Ascending aorta (tissue), 2 donors: ENCODE results near the gene INPPL1. TPM values are rescaled to one million over a fixed set of nuclear protein-coding genes. Genes with fewer than 3 reads are reported as not detected.
A peak's percentile ranks its signal among the peaks of the same experiment; 100 is the strongest.
"Not testable (repeated sequence)": the region's sequence is repeated elsewhere in the genome, so short reads cannot be mapped to it uniquely, and the experiment has no call there.

ENCODE experiments used
- DNase-seq, 2 donors: peaks; one replicate each; pipeline ENCODE4 v3.0.0-alpha.2; 2019; ENCODE audit warnings: low spot score in 2 of 2
- H3K27ac ChIP-seq, 2 donors: fragments of 200-600 bp; sonication (generic); one replicate each; pipeline ENCODE4 v1.5.1; 2016 to 2017; ENCODE audit warnings: mild to moderate bottlenecking in 1 of 2
- H3K27me3 ChIP-seq: fragments of 200-600 bp; sonication (generic); one replicate; pipeline ENCODE4 v1.5.1; 2017
- H3K36me3 ChIP-seq, 2 donors: fragments of 200-600 bp; sonication (generic); one replicate each; pipeline ENCODE4 v1.5.1; 2016
- H3K4me1 ChIP-seq, 2 donors: fragments of 200-600 bp; sonication (generic); one replicate each; pipeline ENCODE4 v1.5.1; 2016 to 2017; ENCODE audit warnings: mild to moderate bottlenecking in 1 of 2
- H3K4me3 ChIP-seq, 2 donors: fragments of 200-600 bp; sonication (generic); one replicate each; pipeline ENCODE4 v1.5.1; 2016 to 2017; ENCODE audit warnings: mild to moderate bottlenecking in 1 of 2
- H3K9me3 ChIP-seq, 2 donors: fragments of 200-600 bp; sonication (generic); one replicate each; pipeline ENCODE4 v1.5.1; 2016
- CTCF ChIP-seq, 3 experiments: fragments of 200-600 bp in 2 of 3; fragments of 450-650 bp in 1 of 3; sonication (generic) in 2 of 3; IDR thresholded peaks; one replicate each; pipeline ENCODE4 v1.5.1; 2016 to 2019; ENCODE audit warnings: antibody characterized with exemption in 3 of 3, mild to moderate bottlenecking in 1 of 3, moderate library complexity in 1 of 3
- intact Hi-C: fragments of 100-400 bp; cut with DNase I; formaldehyde crosslinking; loops from one replicate; pipeline ENCODE4 v1.15.1; 2023
- total RNA-seq: library from RNA; depleted of rRNA; stranded (reverse); fragments of >200 nt; gene quantifications from one replicate; pipeline ENCODE4 v1.1.0, GENCODE V29; 2016

The INPPL1 gene
- 76.0 TPM for total RNA-seq

GRCh38 chr11:72224564-72225410 lies at the start of gene INPPL1:
Gene INPPL1 (plus strand): TSS chr11:72224767. CDS start chr11:72224985, 218 bp downstream.
- Histone ChIP-seq H3K4me3 (peak within 1 kb of the TSS; percentile 93 to 99), H3K36me3 (peaks cover 18 to 29% of the 10 kb centered on the region in 2 donors), H3K27me3 (no peaks in the 10 kb centered on the region), H3K27ac (peak within 1 kb of the TSS; percentile 96 to 97), H3K9me3 (no peaks in the 10 kb centered on the region), H3K4me1 (peaks cover 6 to 18% of the 10 kb centered on the region in 2 donors)
- intact Hi-C loops, result loop anchor here (1.0 to 10.0 kb wide), 4 partner anchors 15 to 1650 kb away; partner anchors contain the start of genes COA4, NADSYN1 and PAAF1
- DNase-seq, result peak in 1 of 2 donors; percentile 66
- TF ChIP-seq CTCF (IDR thresholded peaks at IDR 0.05), result no peak

- intact Hi-C loops, result no loop called here
These were observed 46.9 kb upstream of the INPPL1 start for GRCh38 chr11:72177656-72178055.

GRCh38 chr11:72179049-72179803 lies 45.3 kb upstream of the INPPL1 start:
- H3K4me3 ChIP-seq, result no peak overlapping the region
- no peak for DNase-seq
- no peaks in the 10 kb centered on the region for H3K27me3 ChIP-seq
- H3K36me3 ChIP-seq, result no peaks in the 10 kb centered on the region
- no peak for TF ChIP-seq CTCF (IDR thresholded peaks at IDR 0.05)
- no peaks in the 10 kb centered on the region for H3K4me1 ChIP-seq
- no peaks in the 10 kb centered on the region for H3K9me3 ChIP-seq
- intact Hi-C loops, result no loop called here
- H3K27ac ChIP-seq, result no peak overlapping the region

More at GRCh38 chr11:72177656-72178055, 46.9 kb upstream of the INPPL1 start:
- Histone ChIP-seq H3K27ac (no peak overlapping the region), H3K27me3 (no peaks in the 10 kb centered on the region), H3K4me3 (no peak overlapping the region), H3K4me1 (no peaks in the 10 kb centered on the region), H3K36me3 (no peaks in the 10 kb centered on the region), H3K9me3 (no peaks in the 10 kb centered on the region)
- no peak for DNase-seq
- TF ChIP-seq CTCF (IDR thresholded peaks at IDR 0.05), result no peak

- H3K4me3 ChIP-seq, result no peak overlapping the region
- no peak overlapping the region for H3K27ac ChIP-seq
- H3K36me3 ChIP-seq, result no peaks in the 10 kb centered on the region
- no peak for DNase-seq
- H3K4me1 ChIP-seq, result no peaks in the 10 kb centered on the region
- H3K9me3 ChIP-seq, result no peaks in the 10 kb centered on the region
- H3K27me3 ChIP-seq, result no peaks in the 10 kb centered on the region
- intact Hi-C loops, result no loop called here
- no peak for TF ChIP-seq CTCF (IDR thresholded peaks at IDR 0.05)
These were observed 44.7 kb upstream of the INPPL1 start for GRCh38 chr11:72179804-72180396.

- intact Hi-C loops, DNase-seq: not testable (repeated sequence)
These were observed 43.5 kb upstream of the INPPL1 start for GRCh38 chr11:72180892-72181552.

GRCh38 chr11:72181553-72181958 lies 43.0 kb upstream of the INPPL1 start:
- H3K27ac ChIP-seq, H3K9me3 ChIP-seq, H3K36me3 ChIP-seq, H3K27me3 ChIP-seq, intact Hi-C loops, DNase-seq, H3K4me1 ChIP-seq, H3K4me3 ChIP-seq: not testable (repeated sequence)

More at GRCh38 chr11:72180892-72181552, 43.5 kb upstream of the INPPL1 start:
- H3K9me3 ChIP-seq, H3K27me3 ChIP-seq, H3K36me3 ChIP-seq, H3K27ac ChIP-seq, H3K4me1 ChIP-seq, H3K4me3 ChIP-seq: not testable (repeated sequence)
